Measurements from ENCODE around the gene TPCN1.

Gene TPCN1

GRCh38 chr12:113185180-113186032 lies 35.9 kb upstream of the TPCN1 start, which contains the start of the genes DDX54 and RITA1:
DDX54 (minus strand) TSS chr12:113185478; CDS start chr12:113185451, 27 bp downstream.
RITA1 (plus strand) TSS chr12:113185721; CDS start chr12:113186747, 1,026 bp downstream.
- in situ Hi-C loops (cut with HindIII; ENCODE audit: low pct_unique_long_range_greater_than_20kb, low sequenced_read_pairs): no loop called here
- peak; percentile 30; the same call in 1 of the 2 replicates for TF ChIP-seq JUND (IDR thresholded peaks at IDR 0.05; ENCODE audit: low read depth)
- DNase-seq (ENCODE audit: low read depth in 1 of 2, low spot score in 1 of 2): peak; percentile 71 to 90

GRCh38 chr12:113186033-113186365 lies 35.3 kb upstream of the TPCN1 start:
- DNase-seq (ENCODE audit: low read depth in 1 of 2, low spot score in 1 of 2): peak in 1 of 2 experiments; percentile 48
- no peak for TF ChIP-seq JUND (IDR thresholded peaks at IDR 0.05; ENCODE audit: low read depth)
- in situ Hi-C loops (cut with HindIII; ENCODE audit: low pct_unique_long_range_greater_than_20kb, low sequenced_read_pairs): no loop called here

GRCh38 chr12:113186666-113187325 lies 34.5 kb upstream of the TPCN1 start:
- no peak for TF ChIP-seq JUND (IDR thresholded peaks at IDR 0.05; ENCODE audit: low read depth)
- DNase-seq (ENCODE audit: low read depth in 1 of 2, low spot score in 1 of 2): no peak
- in situ Hi-C loops (cut with HindIII; ENCODE audit: low pct_unique_long_range_greater_than_20kb, low sequenced_read_pairs): no loop called here

- in situ Hi-C loops (cut with HindIII; ENCODE audit: low pct_unique_long_range_greater_than_20kb, low sequenced_read_pairs): no loop called here
- DNase-seq (ENCODE audit: low read depth in 1 of 2, low spot score in 1 of 2): no peak
- TF ChIP-seq JUND (IDR thresholded peaks at IDR 0.05; ENCODE audit: low read depth): no peak
Observed at GRCh38 chr12:113189361-113189760, 31.9 kb upstream of the TPCN1 start.

- peak in 1 of 2 experiments; percentile 82 for DNase-seq (ENCODE audit: low read depth in 1 of 2, low spot score in 1 of 2)
- in situ Hi-C loops (cut with HindIII; ENCODE audit: low pct_unique_long_range_greater_than_20kb, low sequenced_read_pairs): no loop called here
- TF ChIP-seq JUND (IDR thresholded peaks at IDR 0.05; ENCODE audit: low read depth): no peak
Observed at GRCh38 chr12:113190761-113191160, 30.5 kb upstream of the TPCN1 start.

- in situ Hi-C loops (cut with HindIII; ENCODE audit: low pct_unique_long_range_greater_than_20kb, low sequenced_read_pairs): no loop called here
- no peak for DNase-seq (ENCODE audit: low read depth in 1 of 2, low spot score in 1 of 2)
- TF ChIP-seq JUND (IDR thresholded peaks at IDR 0.05; ENCODE audit: low read depth): no peak
Observed at GRCh38 chr12:113191227-113191626, 30.0 kb upstream of the TPCN1 start.

GRCh38 chr12:113194971-113195391 lies 26.3 kb upstream of the TPCN1 start:
- DNase-seq (ENCODE audit: low read depth in 1 of 2, low spot score in 1 of 2): no peak
- in situ Hi-C loops (cut with HindIII; ENCODE audit: low pct_unique_long_range_greater_than_20kb, low sequenced_read_pairs): no loop called here
- no peak for TF ChIP-seq JUND (IDR thresholded peaks at IDR 0.05; ENCODE audit: low read depth)

- no peak for DNase-seq (ENCODE audit: low read depth in 1 of 2, low spot score in 1 of 2)
- TF ChIP-seq JUND (IDR thresholded peaks at IDR 0.05; ENCODE audit: low read depth): no peak
- in situ Hi-C loops (cut with HindIII; ENCODE audit: low pct_unique_long_range_greater_than_20kb, low sequenced_read_pairs): no loop called here
Observed at GRCh38 chr12:113195598-113195997, 25.7 kb upstream of the TPCN1 start.

- DNase-seq (ENCODE audit: low read depth in 1 of 2, low spot score in 1 of 2): no peak
- in situ Hi-C loops (cut with HindIII; ENCODE audit: low pct_unique_long_range_greater_than_20kb, low sequenced_read_pairs): no loop called here
- TF ChIP-seq JUND (IDR thresholded peaks at IDR 0.05; ENCODE audit: low read depth): no peak
Observed at GRCh38 chr12:113196582-113196981, 24.7 kb upstream of the TPCN1 start.

- peak; percentile 86 to 91 for DNase-seq (ENCODE audit: low read depth in 1 of 2, low spot score in 1 of 2)
- in situ Hi-C loops (cut with HindIII; ENCODE audit: low pct_unique_long_range_greater_than_20kb, low sequenced_read_pairs): no loop called here
- no peak for TF ChIP-seq JUND (IDR thresholded peaks at IDR 0.05; ENCODE audit: low read depth)
Observed at GRCh38 chr12:113196990-113197389, 24.3 kb upstream of the TPCN1 start.

GRCh38 chr12:113197518-113198077 lies 23.7 kb upstream of the TPCN1 start:
- TF ChIP-seq JUND (IDR thresholded peaks at IDR 0.05; ENCODE audit: low read depth): no peak
- no peak for DNase-seq (ENCODE audit: low read depth in 1 of 2, low spot score in 1 of 2)
- in situ Hi-C loops (cut with HindIII; ENCODE audit: low pct_unique_long_range_greater_than_20kb, low sequenced_read_pairs): no loop called here

- in situ Hi-C loops (cut with HindIII; ENCODE audit: low pct_unique_long_range_greater_than_20kb, low sequenced_read_pairs): no loop called here
- DNase-seq (ENCODE audit: low read depth in 1 of 2, low spot score in 1 of 2): no peak
- TF ChIP-seq JUND (IDR thresholded peaks at IDR 0.05; ENCODE audit: low read depth): no peak
Observed at GRCh38 chr12:113198296-113198695, 23.0 kb upstream of the TPCN1 start.

Data from T47D (cell line).